GM18907 (cell line): ENCODE measurements around the gene L3MBTL2.

Source experiments
- ATAC-seq: cut with Tn5 transposase; IDR thresholded peaks from one replicate; pipeline ENCODE4 v1.9.1; 2021; ENCODE audit warnings: mild to moderate bottlenecking, moderate library complexity; ENCODE audit not compliant: unreplicated experiment

L3MBTL2 gene

GRCh38 chr22:41264408-41264941 is 59.4 kb downstream of the L3MBTL2 start:
- ATAC-seq, result no peak

- ATAC-seq, result no peak
These were observed 62.8 kb downstream of the L3MBTL2 start for GRCh38 chr22:41267958-41268357.

- no peak for ATAC-seq
These were observed 66.7 kb downstream of the L3MBTL2 start for GRCh38 chr22:41271787-41272186.

- no peak for ATAC-seq
These were observed 68.0 kb downstream of the L3MBTL2 start for GRCh38 chr22:41273128-41273527.

- ATAC-seq, result no peak
These were observed 69.7 kb downstream of the L3MBTL2 start for GRCh38 chr22:41274856-41275255.

GRCh38 chr22:41280065-41280464 is 75.0 kb downstream of the L3MBTL2 start:
- ATAC-seq, result no peak

- no peak for ATAC-seq
These were observed 75.7 kb downstream of the L3MBTL2 start for GRCh38 chr22:41280854-41281253.
